Measurements from ENCODE around the gene GCAT.

Gene GCAT

DNA sequence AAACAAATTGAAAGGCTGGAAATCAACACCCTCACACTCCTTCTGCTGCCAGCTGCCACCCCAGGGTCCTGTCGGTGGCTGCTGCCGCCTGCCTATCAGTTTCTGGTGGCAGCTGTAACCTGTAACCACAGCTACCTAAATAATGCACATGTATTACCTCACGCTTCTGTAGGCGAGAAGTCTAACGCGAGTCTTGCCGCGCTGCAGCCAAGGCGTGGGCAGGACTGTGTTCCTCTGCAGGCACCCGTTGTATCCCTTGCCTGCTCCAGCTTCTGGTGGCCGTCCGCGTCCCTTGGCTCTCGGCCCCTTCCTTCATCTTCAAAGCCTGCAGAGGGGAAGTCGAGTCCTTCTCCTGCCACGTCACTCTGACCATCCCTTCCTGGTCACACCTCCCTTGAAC, 44.1 kb upstream of the GCAT start:
- no peak for DNase-seq (ENCODE audit: low read depth in 2 of 2)
- TF ChIP-seq, protein P1, sequence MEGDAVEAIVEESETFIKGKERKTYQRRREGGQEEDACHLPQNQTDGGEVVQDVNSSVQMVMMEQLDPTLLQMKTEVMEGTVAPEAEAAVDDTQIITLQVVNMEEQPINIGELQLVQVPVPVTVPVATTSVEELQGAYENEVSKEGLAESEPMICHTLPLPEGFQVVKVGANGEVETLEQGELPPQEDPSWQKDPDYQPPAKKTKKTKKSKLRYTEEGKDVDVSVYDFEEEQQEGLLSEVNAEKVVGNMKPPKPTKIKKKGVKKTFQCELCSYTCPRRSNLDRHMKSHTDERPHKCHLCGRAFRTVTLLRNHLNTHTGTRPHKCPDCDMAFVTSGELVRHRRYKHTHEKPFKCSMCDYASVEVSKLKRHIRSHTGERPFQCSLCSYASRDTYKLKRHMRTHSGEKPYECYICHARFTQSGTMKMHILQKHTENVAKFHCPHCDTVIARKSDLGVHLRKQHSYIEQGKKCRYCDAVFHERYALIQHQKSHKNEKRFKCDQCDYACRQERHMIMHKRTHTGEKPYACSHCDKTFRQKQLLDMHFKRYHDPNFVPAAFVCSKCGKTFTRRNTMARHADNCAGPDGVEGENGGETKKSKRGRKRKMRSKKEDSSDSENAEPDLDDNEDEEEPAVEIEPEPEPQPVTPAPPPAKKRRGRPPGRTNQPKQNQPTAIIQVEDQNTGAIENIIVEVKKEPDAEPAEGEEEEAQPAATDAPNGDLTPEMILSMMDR (IDR thresholded peaks at IDR 0.05; ENCODE audit: low read depth, low read length), result no peak

DNA sequence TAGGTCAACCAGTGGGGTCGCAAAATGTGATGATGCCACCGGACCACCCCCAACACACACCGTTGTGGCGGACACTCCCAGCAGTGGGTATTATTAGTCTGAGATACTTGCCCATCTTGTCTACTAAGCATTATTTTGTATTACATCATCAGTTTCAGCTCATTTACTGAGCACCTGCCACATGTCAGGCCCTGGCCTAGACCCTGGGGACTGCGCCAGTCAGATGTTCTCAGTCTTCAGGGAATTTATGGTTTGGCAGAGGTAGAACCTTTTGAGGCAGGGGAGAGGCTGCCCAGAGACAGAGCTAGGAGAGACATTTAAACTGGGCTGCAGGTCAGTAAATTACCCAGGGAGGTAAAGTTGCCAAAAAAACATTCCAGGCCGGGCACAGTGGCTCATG, 43.1 kb upstream of the GCAT start:
- DNase-seq (ENCODE audit: low read depth in 2 of 2), result no peak
- TF ChIP-seq, protein P1 (IDR thresholded peaks at IDR 0.05; ENCODE audit: low read depth, low read length), result no peak
- no peak overlapping the region for H3K4me3 ChIP-seq (replicated peaks in 1 of 2; ENCODE audit: low read depth in 2 of 2, low read length in 2 of 2)

More for the DNA sequence above, 44.1 kb upstream of the GCAT start:
- H3K4me3 ChIP-seq (replicated peaks in 1 of 2; ENCODE audit: low read depth in 2 of 2, low read length in 2 of 2), result no peak overlapping the region

DNA sequence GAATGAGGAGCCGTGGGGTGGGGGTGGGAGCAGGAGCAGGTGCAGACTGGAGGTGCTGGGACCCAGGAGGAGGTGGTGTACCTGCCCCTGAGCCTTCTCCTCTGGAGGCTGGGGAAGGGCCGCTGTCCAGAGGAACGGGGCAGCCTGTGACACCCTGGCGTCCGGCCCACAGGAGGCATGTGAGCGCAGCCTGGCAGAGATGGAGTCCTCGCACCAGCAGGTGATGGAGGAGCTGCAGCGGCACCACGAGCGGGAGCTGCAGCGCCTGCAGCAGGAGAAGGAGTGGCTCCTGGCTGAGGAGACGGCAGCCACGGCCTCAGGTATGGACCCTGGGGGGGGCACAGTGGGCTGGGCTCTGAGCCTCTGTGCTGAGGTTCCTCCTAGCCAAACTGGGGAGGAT, 42.2 kb upstream of the GCAT start:
- DNase-seq (ENCODE audit: low read depth in 2 of 2), result no peak
- H3K4me3 ChIP-seq (replicated peaks in 1 of 2; ENCODE audit: low read depth in 2 of 2, low read length in 2 of 2), result no peak overlapping the region
- TF ChIP-seq, protein P1 (IDR thresholded peaks at IDR 0.05; ENCODE audit: low read depth, low read length), result no peak

DNA sequence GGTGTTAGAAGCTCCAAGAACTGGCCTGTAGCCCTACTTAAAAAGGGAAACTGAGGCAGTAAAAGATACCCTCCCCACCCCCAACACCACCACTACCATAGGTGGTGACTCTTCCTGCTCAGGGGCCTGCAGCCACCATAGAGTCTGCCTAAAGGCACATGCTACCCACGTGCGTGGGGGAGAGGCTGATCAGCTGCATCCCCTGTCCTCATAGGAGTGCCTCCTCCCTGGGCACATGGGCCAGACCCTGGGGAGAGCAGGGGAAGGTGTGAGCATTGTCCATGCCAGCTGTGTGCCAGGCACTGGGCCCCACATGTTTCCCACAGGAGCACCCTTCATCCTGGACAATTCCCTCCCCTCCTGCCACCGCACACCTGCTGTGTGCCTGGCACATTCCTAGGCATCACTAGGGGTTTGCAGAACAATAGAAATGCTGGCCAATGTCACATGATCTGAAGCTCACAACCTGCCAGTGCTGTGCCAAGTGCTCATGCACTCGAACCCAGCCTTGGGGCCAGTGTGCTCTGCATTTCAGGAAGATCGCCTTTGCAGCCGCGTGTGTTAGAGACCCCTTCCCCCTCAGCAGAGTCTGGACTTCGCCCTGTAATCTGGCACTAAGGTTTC, 41.7 kb upstream of the GCAT start:
- DNase-seq (ENCODE audit: low read depth in 2 of 2), result no peak
- no peak overlapping the region for H3K4me3 ChIP-seq (replicated peaks in 1 of 2; ENCODE audit: low read depth in 2 of 2, low read length in 2 of 2)
- TF ChIP-seq, protein P1 (IDR thresholded peaks at IDR 0.05; ENCODE audit: low read depth, low read length), result no peak

DNA sequence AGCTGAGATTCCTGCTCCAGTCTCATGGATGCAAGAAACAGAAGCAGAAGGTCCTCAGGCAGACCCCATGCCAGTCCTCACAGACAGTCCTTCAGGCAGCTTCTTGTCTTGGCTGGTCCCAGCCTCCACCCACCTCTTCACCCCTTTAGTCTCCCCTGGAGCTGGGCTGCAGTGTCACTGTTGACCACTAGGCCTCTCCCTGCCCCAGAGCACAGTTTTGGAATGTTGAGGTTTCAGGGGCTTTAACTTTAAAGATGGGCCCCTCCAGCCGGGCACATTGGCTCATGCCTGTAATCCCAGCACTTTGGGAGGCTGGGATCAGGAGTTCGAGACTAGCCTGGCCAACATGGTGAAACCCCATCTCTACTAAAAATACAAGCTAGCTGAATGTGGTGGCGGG, 39.5 kb upstream of the GCAT start:
- TF ChIP-seq, protein P1 (IDR thresholded peaks at IDR 0.05; ENCODE audit: low read depth, low read length), result peak; percentile 42
- no peak for DNase-seq (ENCODE audit: low read depth in 2 of 2)
- no peak overlapping the region for H3K4me3 ChIP-seq (replicated peaks in 1 of 2; ENCODE audit: low read depth in 2 of 2, low read length in 2 of 2)

DNA sequence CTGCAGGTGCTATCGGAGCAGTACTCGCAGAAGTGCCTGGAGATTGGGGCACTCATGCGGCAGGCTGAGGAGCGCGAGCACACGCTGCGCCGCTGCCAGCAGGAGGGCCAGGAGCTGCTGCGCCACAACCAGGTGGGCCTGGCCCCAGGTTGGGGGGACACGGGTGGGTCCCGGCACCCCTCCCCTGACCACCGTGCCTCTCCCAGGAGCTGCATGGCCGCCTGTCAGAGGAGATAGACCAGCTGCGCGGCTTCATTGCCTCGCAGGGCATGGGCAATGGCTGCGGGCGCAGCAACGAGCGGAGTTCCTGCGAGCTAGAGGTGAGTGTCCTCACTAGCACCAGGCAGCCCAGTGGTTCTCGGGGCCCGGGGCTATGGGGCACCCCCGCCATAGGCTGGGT, 38.7 kb upstream of the GCAT start:
- TF ChIP-seq, protein P1 (IDR thresholded peaks at IDR 0.05; ENCODE audit: low read depth, low read length), result no peak
- no peak overlapping the region for H3K4me3 ChIP-seq (replicated peaks in 1 of 2; ENCODE audit: low read depth in 2 of 2, low read length in 2 of 2)

DNA sequence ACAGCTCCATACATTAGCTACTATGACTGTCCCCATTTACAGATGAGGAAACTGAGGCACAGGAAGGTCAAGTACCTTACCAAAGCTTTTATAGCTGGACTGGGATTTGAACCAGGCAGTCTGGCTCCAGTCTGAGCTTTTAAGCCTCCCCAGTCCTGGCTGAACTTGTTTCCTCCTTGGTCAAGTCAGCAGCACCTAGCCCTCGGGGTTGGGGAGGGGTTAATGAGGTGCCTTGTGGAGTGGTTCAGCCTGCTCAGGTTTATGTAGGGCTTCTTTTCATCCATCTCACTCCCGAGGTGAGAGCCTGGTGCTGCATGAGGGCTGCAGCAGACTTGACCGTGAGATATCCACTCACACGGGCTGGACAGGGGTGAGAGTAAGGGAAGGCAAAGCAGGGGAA, 36.7 kb upstream of the GCAT start:
- no peak for DNase-seq (ENCODE audit: low read depth in 2 of 2)
- TF ChIP-seq, protein P1 (IDR thresholded peaks at IDR 0.05; ENCODE audit: low read depth, low read length), result no peak
- no peak overlapping the region for H3K4me3 ChIP-seq (replicated peaks in 1 of 2; ENCODE audit: low read depth in 2 of 2, low read length in 2 of 2)

More for the DNA sequence above, 38.7 kb upstream of the GCAT start:
- DNase-seq (ENCODE audit: low read depth in 2 of 2), result no peak

Measured in cardiac fibroblast (primary cell).